HEK293 (cell line): ENCODE results near the gene CTBP1.
A peak's percentile ranks its signal among the peaks of the same experiment; 100 is the strongest.

Experiments used
- CTCF ChIA-PET: fragments of 350-600 bp; formaldehyde crosslinking; extraction: SDS; loops from one replicate; lab custom pipeline; 2021; ENCODE audit warnings: antibody characterized with exemption; lab: Yijun Ruan, JAX
- POLR2A ChIA-PET: fragments of 300-600 bp; formaldehyde crosslinking; extraction: SDS; loops from one replicate; lab custom pipeline; 2020; ENCODE audit warnings: antibody characterized with exemption, inconsistent platforms; lab: Yijun Ruan, JAX
- H3K27ac ChIP-seq: fragments of 200-500 bp; sonication (Bioruptor generic); 2 replicates; pipeline ENCODE4 v1.5.1; 2014; ENCODE audit warnings: low read depth, low read length, control low read depth, inconsistent platforms; ENCODE audit errors: extremely low read depth
- H3K36me3 ChIP-seq, 2 experiments: fragments of 200-500 bp in 1 of 2; sonication (Bioruptor generic) in 1 of 2; 1 replicate in 1 of 2; 2 replicates in 1 of 2; pipeline ENCODE4 v1.5.1; 2014 to 2017; ENCODE audit warnings: inconsistent platforms in 2 of 2, low read length in 2 of 2; ENCODE audit not compliant: control insufficient read depth in 2 of 2, insufficient read depth in 1 of 2
- H3K4me1 ChIP-seq: fragments of 200-500 bp; sonication (Bioruptor generic); 2 replicates; pipeline ENCODE4 v1.5.1; 2014; ENCODE audit warnings: mild to moderate bottlenecking, low read length, inconsistent platforms; ENCODE audit not compliant: control insufficient read depth, insufficient read depth
- H3K4me3 ChIP-seq: 2 replicates; pipeline ENCODE4 v1.5.1; 2011; ENCODE audit warnings: low read depth, mild to moderate bottlenecking, control low read depth, low read length, moderate library complexity
- H3K9me3 ChIP-seq: fragments of 200-500 bp; sonication (Bioruptor generic); 2 replicates; pipeline ENCODE4 v1.5.1; 2014; ENCODE audit warnings: low read depth, low read length, inconsistent platforms; ENCODE audit not compliant: control insufficient read depth, insufficient read depth
- BCL11A ChIP-seq: fragments of 450-650 bp; formaldehyde crosslinking; IDR thresholded peaks from 2 replicates; pipeline ENCODE4 v1.5.1; 2016; ENCODE audit warnings: low read depth, missing biosample characterization, missing genetic modification characterization
- EGR2 ChIP-seq: fragments of 450-650 bp; formaldehyde crosslinking; IDR thresholded peaks from 2 replicates; pipeline ENCODE4 v1.5.1; 2016; ENCODE audit warnings: low read depth, missing biosample characterization, missing genetic modification characterization
- HOXA7 ChIP-seq: sonication (generic); formaldehyde crosslinking; IDR thresholded peaks from 2 replicates; pipeline ENCODE4 v1.8.1; 2022; ENCODE audit warnings: missing genetic modification reagents, borderline replicate concordance
- ZBTB20 ChIP-seq: fragments of 450-650 bp; formaldehyde crosslinking; IDR thresholded peaks from 2 replicates; pipeline ENCODE4 v1.5.1; 2016; ENCODE audit warnings: missing biosample characterization, missing genetic modification characterization
- ZBTB21 ChIP-seq: fragments of 450-650 bp; formaldehyde crosslinking; IDR thresholded peaks from 2 replicates; pipeline ENCODE4 v1.5.1; 2017; ENCODE audit warnings: missing biosample characterization, missing genetic modification characterization
- ZBTB8A ChIP-seq: fragments of 450-650 bp; formaldehyde crosslinking; IDR thresholded peaks from 2 replicates; pipeline ENCODE4 v1.5.1; 2016; ENCODE audit warnings: missing biosample characterization, missing genetic modification characterization
- ZFHX2 ChIP-seq: fragments of 450-650 bp; formaldehyde crosslinking; conservative IDR thresholded peaks from 2 replicates; pipeline ENCODE4 v1.5.1; 2016; ENCODE audit warnings: missing biosample characterization, missing genetic modification characterization
- ZNF16 ChIP-seq: fragments of 450-650 bp; formaldehyde crosslinking; IDR thresholded peaks from 2 replicates; pipeline ENCODE4 v1.5.1; 2016; ENCODE audit warnings: low read depth, missing biosample characterization, missing genetic modification characterization
- ZNF184 ChIP-seq: fragments of 450-650 bp; IDR thresholded peaks from 2 replicates; pipeline ENCODE4 v1.5.1; 2018; ENCODE audit warnings: missing biosample characterization, mild to moderate bottlenecking, missing genetic modification characterization
- ZNF266 ChIP-seq: fragments of 450-650 bp; formaldehyde crosslinking; IDR thresholded peaks from 2 replicates; pipeline ENCODE4 v1.5.1; 2016; ENCODE audit warnings: missing biosample characterization, missing genetic modification characterization, low read depth
- ZNF311 ChIP-seq: fragments of 450-650 bp; formaldehyde crosslinking; IDR thresholded peaks from 2 replicates; pipeline ENCODE4 v1.5.1; 2017; ENCODE audit warnings: missing biosample characterization, missing genetic modification characterization, borderline replicate concordance
- ZNF354C ChIP-seq: fragments of 450-650 bp; formaldehyde crosslinking; IDR thresholded peaks from 2 replicates; pipeline ENCODE4 v1.5.1; 2016; ENCODE audit warnings: missing biosample characterization, missing genetic modification characterization, low read depth, borderline replicate concordance
- ZNF37A ChIP-seq: fragments of 450-650 bp; IDR thresholded peaks from 2 replicates; pipeline ENCODE4 v1.5.1; 2018; ENCODE audit warnings: missing biosample characterization, missing genetic modification characterization
- ZNF416 ChIP-seq: fragments of 450-650 bp; formaldehyde crosslinking; IDR thresholded peaks from 2 replicates; pipeline ENCODE4 v1.5.1; 2016; ENCODE audit warnings: missing biosample characterization, missing genetic modification characterization
- ZNF433 ChIP-seq: fragments of 450-650 bp; formaldehyde crosslinking; IDR thresholded peaks from 2 replicates; pipeline ENCODE4 v1.5.1; 2016; ENCODE audit warnings: missing biosample characterization, missing genetic modification characterization, low read depth
- TF ChIP-seq, protein P1 (sequence below): fragments of 450-650 bp; formaldehyde crosslinking; conservative IDR thresholded peaks from 2 replicates; pipeline ENCODE4 v1.5.1; 2016; ENCODE audit warnings: low read depth, missing biosample characterization, missing genetic modification characterization

Gene CTBP1

DNA sequence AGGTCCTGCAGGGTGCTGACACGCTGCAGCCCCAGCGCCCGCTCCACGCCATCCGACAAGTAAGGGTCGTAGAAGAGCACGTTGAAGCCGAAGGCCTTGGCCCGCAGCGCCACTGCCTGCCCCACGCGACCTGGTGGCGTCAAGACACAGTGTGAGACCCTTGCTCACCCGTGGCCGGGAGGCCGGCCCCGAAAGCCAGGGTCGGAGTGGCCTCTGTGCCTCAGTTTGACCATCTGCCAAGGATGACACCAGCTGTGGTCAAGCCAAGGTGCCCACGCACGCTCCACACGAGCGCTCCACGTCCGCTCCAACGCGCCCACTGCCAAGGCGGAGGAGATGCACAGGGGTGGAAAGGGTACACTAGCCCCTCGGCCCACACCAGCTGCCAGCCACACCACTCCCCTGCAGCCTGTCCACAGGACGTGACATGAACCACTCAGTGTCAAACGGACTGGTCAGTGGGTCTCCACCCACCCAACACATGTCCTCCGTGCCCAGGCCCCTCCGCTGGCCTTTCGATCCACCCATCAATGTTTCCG is 32.8 kb downstream of the CTBP1 start:
- Histone ChIP-seq H3K4me3 (no peak overlapping the region), H3K27ac (no peak overlapping the region), H3K9me3 (no peaks in the 10 kb centered on the region), H3K36me3 (peaks cover 0 to 83% of the 10 kb centered on the region in 2 experiments; a peak in 2 of 3 replicates), H3K4me1 (no peaks in the 10 kb centered on the region)
- ChIA-PET POLR2A (no interaction called here), CTCF (interaction anchor here (0.6 kb wide), 1 partner anchor 1175 kb away, joined by 3 read pairs; no protein-coding TSS in a partner anchor)
- no peak for TF ChIP-seq ZNF16 (tag by site-specific recombination)
- no peak for TF ChIP-seq BCL11A
- TF ChIP-seq ZBTB8A (tag by site-specific recombination) = no peak

DNA sequence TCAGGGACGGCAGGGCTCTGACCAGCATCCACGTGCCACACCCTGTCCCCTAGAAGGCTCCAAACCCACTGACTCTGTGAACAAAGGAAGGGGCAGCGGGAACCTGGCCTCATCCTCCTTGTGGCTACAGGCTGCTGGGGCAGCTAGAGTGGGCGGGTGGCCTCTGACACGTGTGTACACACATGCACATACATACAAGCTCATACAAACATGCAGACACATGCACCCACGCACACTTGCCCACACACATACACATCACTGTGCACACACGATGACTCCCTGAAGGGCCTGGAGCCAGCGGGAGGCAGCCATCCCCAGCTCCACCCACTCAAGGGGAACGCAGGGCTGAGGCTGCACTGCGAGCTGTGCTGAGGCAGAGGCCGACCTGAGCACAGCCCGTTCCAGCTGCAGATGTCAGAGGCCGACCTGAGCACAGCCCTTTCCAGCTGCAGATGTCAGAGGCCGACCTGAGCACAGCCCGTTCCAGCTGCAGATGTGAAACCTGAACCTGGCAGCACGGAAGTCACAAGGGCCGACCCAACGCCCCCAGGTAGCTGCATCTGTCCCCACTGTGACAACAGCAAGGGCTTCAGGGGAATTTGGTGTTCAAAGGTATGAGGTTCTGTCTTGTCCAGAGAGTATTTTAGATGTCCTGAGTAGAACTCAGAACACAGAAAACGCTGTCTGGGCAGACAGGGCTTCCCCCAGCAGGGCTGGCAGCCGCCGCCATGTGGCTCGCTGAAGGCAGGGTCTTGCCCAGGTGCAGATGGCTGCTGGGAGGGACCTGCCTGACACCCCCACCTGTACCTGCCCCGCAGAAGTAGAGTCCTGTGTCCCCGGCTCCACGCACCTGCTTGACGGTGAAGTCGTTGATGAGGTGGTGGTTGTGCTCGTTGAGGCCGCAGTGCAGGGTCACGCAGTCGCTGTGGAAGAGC is 33.5 kb downstream of the CTBP1 start:
- Histone ChIP-seq H3K4me1 (no peaks in the 10 kb centered on the region), H3K36me3 (peaks cover 0 to 83% of the 10 kb centered on the region in 2 experiments; a peak in 2 of 3 replicates), H3K4me3 (no peak overlapping the region), H3K27ac (no peak overlapping the region), H3K9me3 (no peaks in the 10 kb centered on the region)
- ChIA-PET POLR2A (no interaction called here), CTCF (interaction anchor here (0.6 kb wide), 1 partner anchor 1176 kb away, joined by 3 read pairs; no protein-coding TSS in a partner anchor)
- peak; percentile 73 for TF ChIP-seq ZFHX2 (tag by site-specific recombination)
- no peak for TF ChIP-seq ZNF416
- TF ChIP-seq EGR2 (tag by site-specific recombination) = peak; percentile 45; the same call in 1 of the 2 replicates
- no peak for TF ChIP-seq ZNF266
- TF ChIP-seq ZNF16 (tag by site-specific recombination) = no peak

DNA sequence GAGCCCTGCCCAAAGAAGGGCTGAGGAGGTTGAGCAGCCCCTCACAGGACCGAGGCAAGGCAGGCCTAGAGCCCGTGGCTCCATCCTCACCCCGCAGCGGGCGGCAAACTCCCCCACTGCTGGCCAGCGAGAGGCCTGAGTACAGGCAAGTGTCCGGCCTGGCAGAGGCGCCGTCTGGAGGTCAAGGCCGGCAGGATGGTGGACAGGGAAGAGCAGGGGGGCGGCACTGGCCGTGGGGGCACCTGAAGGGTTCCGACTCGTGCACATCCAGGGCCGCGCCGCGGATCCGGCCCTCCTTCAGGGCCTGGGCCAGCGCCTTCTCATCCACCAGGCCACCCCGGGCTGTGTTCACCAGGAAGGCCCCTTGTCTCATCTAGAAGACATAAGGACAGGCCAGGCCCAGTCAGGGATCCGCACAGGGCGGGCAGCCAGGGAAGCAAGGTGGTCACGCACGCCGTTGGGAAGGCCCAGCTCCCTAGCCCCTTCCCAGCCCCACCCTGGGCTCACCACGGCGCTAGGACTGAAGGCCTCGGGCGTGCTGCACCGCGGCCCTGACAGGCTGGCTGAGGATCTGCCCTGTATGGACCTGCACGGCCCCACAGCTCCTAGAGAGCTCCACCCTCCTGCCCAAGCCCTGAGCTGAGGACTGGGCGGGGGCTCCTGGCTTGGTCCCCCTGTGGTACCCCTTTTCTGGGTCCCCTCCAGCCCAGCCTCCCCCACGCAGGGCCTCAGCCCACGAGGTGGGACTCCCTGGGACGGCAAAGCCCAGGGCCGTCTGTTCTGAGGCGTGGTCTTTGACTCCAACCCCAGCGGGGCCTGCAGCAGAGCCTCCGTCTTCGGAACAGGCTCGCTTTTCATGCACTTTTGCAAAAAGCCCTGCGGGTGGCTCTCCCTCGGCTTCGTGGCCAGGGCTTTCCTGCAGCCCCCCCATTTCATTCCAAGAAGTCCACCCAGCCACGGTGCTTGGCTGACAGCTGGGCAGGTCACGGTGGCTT is 34.5 kb downstream of the CTBP1 start:
- H3K36me3 ChIP-seq = peaks cover 0 to 78% of the 10 kb centered on the region in 2 experiments; a peak in 2 of 3 replicates
- ChIA-PET CTCF (no interaction called here), POLR2A (no interaction called here)
- H3K4me1 ChIP-seq = no peaks in the 10 kb centered on the region
- H3K4me3 ChIP-seq = no peak overlapping the region
- no peak for TF ChIP-seq ZBTB20 (tag by site-specific recombination)
- no peak for TF ChIP-seq ZBTB21 (tag by site-specific recombination)
- TF ChIP-seq ZNF354C (tag by site-specific recombination) = no peak
- TF ChIP-seq ZNF37A (tag by site-specific recombination) = no peak
- H3K9me3 ChIP-seq = no peaks in the 10 kb centered on the region
- H3K27ac ChIP-seq = no peak overlapping the region

DNA sequence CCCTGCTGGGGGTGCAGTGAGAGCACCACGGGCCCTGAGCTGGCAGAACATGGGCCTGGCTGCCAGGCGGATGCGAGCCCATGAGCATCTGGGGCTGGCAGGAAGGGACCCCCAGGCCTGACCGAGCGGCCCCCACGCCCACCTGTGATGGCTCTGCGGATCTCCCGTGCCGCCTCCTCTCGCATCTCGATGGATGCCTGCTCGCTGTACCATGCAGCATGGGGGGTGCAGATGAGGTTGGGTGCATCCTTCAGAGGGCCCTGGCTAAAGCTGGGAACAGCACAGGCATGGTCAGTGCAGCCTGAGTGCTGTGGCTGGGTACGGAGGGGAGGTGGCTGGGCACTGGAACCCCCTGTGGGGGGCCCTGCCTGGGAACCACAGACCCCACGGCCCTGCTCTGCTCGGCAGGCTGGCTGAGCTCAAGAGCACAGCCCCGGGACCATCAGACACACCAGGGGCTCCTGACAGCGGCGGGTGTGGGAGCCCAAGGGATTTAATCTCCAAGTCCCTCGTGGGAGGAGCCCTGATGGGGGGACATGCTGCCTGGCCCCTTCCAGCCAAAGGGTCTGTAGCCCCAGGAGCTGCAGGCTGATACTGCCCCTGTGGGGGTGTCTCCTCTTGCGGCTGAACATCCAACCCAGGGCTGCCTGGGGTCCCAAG is 35.5 kb downstream of the CTBP1 start:
- POLR2A ChIA-PET = no interaction called here
- H3K4me3 ChIP-seq = no peak overlapping the region
- no peaks in the 10 kb centered on the region for H3K4me1 ChIP-seq
- CTCF ChIA-PET = interaction anchor here (1.8 kb wide), 1 partner anchor 82 kb away, joined by 5 read pairs; no protein-coding TSS in a partner anchor
- H3K9me3 ChIP-seq = no peaks in the 10 kb centered on the region
- peaks cover 0 to 70% of the 10 kb centered on the region in 2 experiments; a peak in 2 of 3 replicates for H3K36me3 ChIP-seq
- H3K27ac ChIP-seq = no peak overlapping the region
- no peak for TF ChIP-seq ZNF433
- no peak for TF ChIP-seq ZNF311 (tag by site-specific recombination)
- TF ChIP-seq ZNF184 (tag by site-specific recombination) = no peak
- TF ChIP-seq, protein P1, sequence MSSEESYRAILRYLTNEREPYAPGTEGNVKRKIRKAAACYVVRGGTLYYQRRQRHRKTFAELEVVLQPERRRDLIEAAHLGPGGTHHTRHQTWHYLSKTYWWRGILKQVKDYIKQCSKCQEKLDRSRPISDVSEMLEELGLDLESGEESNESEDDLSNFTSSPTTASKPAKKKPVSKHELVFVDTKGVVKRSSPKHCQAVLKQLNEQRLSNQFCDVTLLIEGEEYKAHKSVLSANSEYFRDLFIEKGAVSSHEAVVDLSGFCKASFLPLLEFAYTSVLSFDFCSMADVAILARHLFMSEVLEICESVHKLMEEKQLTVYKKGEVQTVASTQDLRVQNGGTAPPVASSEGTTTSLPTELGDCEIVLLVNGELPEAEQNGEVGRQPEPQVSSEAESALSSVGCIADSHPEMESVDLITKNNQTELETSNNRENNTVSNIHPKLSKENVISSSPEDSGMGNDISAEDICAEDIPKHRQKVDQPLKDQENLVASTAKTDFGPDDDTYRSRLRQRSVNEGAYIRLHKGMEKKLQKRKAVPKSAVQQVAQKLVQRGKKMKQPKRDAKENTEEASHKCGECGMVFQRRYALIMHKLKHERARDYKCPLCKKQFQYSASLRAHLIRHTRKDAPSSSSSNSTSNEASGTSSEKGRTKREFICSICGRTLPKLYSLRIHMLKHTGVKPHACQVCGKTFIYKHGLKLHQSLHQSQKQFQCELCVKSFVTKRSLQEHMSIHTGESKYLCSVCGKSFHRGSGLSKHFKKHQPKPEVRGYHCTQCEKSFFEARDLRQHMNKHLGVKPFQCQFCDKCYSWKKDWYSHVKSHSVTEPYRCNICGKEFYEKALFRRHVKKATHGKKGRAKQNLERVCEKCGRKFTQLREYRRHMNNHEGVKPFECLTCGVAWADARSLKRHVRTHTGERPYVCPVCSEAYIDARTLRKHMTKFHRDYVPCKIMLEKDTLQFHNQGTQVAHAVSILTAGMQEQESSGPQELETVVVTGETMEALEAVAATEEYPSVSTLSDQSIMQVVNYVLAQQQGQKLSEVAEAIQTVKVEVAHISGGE (tag by site-specific recombination) = no peak
- no peak for TF ChIP-seq HOXA7 (CRISPR knock-in tag)
